Fibroblast of skin of abdomen (primary cell): ENCODE data around the gene SNRPD3. TPM values are rescaled to one million over a fixed set of nuclear protein-coding genes. Genes with fewer than 3 reads are reported as not detected.
A peak's percentile ranks its signal among the peaks of the same experiment; 100 is the strongest.
"Not testable (repeated sequence)": the region's sequence is repeated elsewhere in the genome, so short reads cannot be mapped to it uniquely, and the experiment has no call there.

Source experiments
- DNase-seq: peaks from one replicate; pipeline ENCODE4 v3.0.0-alpha.2; 2013
- polyA plus RNA-seq, 2 experiments: library from polyadenylated mRNA; unstranded; fragments of 120-200 nt; gene quantifications; one replicate each; pipeline ENCODE4 v1.2.1, GENCODE V29; 2013; ENCODE audit not compliant: insufficient read length in 2 of 2

SNRPD3 gene
- 128 TPM for polyA plus RNA-seq (2013, experiment 1 of 2; ENCODE audit: insufficient read length)
- 134 TPM for polyA plus RNA-seq (2013, experiment 2 of 2; ENCODE audit: insufficient read length)

DNA sequence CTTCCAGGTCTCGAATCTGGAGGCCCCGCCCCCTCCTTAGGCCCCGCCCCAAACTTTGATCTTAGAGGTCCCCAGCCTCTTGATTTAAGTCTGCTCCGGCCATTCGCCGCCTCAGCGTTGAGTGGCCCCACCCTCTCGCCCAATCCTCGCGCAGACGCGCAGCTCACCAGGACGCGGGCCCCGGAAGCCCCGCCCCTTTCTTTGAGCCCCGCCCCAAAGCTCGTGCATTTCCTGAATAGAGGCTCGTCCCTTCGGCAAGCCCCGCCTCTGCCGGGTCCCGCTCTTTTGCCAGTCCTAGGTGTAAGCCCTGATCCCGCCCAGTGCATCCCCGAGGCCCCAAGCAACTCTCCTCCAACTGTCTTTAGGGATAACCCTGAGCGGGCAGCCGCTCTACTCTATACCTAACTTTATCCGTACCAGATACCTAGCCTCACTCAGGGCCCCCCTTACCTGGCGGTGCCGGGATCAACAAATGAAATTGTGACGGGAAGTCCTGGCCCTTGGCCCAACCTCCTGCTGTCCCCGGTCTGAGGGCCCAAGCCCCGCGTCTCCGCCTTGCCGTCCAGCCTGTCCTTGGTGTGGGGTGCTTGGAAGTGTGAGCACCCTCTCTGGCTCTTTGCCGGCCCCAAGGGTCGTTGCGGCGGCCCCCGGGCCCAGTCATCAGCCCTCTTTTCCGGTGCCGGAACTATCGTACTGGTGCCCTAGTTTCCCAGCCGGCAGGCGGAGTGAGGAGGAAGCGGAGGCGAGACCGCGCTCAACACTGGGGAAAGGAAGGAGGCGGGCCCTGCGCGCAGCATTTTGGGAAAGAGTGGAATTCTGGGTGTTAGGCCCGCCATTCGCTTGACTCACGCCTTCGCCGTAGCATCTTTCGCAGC, at the start of gene SNRPD3:
SNRPD3 (plus strand) TSS at position 835 of the 875 bp plus-strand sequence. CDS start 1,676 bp downstream, outside the sequence.
- DNase-seq = peak; percentile 99

DNA sequence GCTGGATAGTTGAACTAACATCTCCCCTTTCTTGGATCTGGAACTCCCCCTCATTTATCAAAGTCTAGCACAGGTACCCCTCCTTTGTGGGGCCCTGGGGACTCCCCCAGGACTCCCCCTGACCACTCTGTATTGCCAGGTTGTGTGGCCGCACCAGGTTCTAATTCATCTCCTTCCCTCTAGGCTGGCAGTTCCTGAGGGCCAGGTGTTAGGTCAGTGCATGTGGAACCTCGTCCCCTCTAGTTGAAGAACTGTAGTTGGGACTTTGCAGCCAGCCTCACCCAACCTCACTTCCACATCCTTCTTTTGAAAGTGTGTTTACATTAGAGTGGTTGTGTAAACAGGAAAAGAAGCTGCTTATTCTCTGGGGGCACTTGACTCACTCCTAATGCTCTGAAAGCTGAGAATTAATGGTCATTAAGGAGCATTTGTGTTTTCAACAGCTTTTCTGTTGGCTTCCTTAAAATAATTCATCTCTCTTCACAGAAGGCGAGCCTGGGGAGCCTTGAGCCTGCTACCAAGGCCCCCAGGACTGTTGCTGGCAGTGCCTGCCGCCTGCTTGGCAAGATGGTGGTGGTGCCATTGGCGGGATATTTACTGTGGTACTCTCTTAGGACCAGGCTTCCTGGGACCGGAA, 48.9 kb upstream of the SNRPD3 start:
- DNase-seq = no peak

DNA sequence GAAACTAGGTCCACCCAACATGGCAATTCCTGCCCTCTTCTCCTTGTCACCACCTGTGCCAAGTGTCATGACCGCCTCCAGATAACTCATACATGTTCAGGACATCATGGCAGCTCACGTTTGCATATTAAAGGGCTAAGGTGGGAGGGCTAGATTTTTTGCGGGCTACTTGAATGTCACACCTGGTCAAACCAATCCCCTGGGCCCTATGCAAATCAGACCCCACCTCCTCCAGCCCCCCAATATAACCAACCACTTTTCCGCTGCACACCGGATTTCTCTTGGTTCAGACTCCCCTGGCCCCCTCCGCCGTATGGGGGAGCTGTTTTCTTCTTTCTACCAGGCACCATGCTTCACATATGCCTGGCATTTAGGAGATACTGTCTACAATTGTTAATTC, 48.1 kb upstream of the SNRPD3 start:
- no peak for DNase-seq

DNA sequence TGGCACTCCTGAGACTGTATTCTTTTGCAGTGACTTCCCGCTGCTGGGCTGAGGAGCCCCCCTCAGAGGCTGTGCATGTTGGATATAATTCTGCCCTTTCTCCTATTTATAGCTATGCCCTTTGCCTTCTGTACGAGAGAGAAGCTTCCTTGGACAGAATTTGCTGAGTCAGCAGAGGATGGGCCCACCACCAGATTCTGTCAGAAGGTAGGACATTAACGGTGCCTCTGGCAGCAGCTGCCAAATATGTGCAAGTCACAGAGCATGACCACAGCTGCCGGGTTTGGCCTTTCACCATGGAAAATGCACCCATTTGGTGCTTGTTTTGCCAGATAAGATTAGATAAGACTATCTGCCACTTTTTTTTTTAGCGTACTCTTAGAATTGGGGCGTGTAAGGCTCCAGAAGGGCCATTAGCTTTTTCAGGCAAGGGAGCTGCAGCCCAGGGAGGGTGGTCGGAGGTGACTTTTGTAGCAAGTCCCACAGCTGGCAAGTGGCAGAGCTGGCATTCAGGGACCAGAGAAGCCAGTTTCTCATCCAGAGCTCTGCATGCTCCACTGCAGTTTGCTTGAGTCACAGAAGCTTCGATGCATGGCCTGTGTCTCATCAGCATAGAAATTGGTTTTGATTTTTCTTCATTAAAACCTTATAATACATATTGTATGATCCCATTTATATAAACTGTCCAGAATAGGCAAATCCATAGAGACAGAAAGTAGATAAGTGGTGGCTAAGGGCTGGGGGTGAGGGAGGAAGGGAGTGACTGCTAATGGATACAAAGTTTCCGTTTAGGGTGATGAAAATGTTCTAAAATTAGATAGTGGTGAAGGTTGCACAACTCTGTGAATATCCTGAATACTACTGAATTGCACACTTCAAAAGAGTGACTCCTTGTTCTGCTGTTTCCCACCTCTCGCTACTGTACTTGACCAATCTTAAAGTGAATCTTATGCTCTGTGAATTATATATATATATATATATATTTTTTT, 44.9 kb upstream of the SNRPD3 start:
- DNase-seq = peak; percentile 54

DNA sequence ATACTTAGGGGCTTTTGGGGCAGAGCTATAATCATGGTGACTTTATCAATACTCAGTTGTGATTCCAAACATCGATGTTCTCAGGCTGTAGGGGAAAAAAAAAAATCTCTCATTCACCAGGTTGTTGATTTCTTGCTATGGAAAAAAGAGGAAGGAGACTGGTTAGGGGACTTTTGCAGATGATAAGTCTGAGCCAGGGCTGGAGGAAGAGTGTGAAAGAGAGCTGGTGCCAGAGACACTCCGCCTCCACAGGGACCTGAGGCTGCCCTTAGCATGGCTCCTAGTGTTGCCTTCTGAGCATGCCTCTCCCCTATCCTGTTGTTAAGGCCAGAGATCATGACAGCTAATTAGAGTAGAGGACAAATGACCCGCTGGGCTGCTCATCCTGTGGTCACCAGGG, 43.8 kb upstream of the SNRPD3 start:
- no peak for DNase-seq

DNA sequence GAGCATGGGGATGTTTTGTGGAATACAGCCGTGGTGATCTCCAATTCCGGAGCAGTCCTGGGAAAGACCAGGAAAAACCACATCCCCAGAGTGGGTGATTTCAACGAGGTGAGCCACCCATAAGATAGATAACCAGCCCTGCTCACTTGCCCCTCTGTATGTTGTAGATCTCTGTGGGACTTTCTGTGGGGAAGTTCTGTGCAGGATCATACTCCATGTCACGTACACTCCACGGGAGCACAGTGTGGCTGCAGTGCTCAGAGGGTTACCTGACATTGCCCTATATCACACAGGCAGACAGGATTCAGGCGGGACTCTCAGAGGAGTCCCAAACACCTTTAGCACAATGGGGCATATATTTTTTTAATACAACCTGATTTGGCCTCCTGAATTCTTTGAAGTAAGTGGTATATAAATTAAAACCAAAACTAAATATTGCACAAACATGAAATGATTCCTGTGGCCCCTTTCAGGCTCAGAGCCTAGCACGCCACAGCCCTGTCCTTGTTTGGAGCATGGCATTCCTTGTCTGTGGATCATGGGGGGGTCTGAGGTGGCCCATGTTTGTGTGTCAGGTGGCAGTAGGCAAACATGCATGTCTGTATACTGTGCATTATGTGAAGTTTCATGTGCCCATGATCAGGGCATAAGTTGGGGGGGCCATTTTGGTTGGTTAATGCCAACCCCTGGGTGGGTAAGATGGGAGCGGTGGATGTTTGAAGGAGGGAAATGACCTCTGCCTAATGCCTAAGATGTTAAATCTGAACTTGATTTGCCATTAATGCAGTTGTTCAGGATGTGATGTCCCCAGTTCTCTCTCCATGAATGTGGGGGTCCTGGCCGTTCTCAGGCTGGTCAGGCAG, 42.2 kb upstream of the SNRPD3 start:
- DNase-seq = no peak

DNA sequence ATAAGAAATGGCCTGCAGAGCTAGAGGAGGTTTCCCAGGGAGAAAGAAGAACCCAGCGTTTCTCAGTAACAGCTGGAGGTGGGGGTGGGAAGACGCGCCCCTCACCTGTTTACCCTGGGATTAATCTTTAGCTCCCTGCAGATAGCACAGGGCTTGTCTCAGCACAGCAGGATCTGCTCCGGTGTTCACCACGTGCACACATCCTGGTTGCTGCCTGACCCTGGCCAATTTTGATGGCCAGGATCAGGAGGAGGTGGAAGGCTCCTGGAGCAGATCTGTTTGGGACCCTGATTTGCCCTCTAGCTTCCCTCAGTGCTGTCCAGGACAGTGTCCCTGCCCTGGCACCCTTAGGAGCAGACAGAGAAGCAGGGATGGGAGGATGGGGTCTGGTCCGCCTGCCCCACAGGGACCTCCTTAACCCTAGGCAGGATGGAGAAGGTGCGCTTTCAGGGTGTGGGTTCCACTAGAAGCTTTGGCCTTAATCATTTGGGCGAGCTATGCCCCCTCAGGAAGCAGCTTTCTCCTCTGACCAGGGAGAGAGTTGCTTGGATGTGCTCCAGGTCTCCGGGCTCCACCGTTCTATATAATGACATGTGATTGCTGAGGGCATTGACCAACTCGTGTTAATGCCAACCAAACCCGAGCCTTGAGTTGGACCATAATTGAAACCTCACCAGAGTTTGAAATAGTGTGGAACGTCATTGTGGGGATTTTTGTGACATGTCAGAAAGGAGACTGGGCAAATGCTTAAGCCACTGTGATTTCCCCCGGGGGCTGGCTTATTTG, 41.4 kb upstream of the SNRPD3 start:
- no peak for DNase-seq

DNA sequence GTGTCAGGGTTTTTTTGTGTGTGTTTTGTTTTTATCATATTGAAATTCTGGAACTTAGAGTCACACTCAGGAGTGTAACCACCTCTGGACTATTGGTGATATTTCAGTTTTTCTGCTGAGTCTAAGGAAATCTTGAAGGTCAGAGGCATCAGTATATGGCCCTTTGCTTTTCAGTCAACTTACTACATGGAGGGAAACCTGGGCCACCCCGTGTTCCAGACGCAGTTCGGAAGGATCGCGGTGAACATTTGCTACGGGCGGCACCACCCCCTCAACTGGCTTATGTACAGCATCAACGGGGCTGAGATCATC, 40.8 kb upstream of the SNRPD3 start:
- DNase-seq = no peak

DNA sequence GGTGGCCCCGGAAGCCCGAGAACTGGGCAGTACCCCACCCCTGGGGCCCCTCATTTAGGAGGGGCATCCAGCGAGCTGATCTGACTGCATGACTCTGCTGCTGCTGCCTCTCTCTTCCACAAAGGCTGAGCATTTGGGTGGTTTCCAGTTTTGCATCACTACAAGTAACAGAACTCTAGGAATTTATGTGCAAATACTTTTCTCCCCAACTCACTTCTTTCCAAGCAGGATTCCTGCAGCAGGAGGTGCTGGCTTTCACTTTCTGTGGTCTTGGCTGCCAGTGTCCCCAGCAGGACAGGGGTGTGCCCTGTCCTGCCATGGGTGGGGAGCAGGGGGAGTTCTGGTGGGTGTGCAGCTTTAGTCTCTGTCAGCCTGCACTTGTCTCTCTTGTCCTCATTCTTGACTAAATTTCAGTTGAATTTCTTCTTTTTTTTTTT, 39.5 kb upstream of the SNRPD3 start:
- DNase-seq = peak; percentile 90

DNA sequence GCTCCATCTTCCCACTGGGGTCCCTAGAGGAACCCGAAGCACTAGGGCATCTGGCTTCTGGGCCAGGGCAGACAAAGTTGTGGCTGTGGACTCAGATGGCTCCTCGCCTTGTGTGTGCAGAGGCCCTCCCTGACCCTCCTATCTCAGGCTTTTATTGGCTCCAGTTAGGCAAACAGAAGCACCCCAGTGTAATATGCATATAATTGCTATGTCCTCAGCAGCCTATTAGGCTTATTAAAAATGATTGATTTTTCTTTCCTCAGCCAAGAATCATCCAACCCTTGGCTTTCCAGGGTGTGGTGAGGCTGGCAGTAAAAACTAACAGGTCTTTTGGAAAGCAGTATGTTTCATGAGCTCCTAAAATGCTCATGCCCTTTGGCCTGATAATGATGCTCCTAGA, 38.4 kb upstream of the SNRPD3 start:
- DNase-seq = no peak

DNA sequence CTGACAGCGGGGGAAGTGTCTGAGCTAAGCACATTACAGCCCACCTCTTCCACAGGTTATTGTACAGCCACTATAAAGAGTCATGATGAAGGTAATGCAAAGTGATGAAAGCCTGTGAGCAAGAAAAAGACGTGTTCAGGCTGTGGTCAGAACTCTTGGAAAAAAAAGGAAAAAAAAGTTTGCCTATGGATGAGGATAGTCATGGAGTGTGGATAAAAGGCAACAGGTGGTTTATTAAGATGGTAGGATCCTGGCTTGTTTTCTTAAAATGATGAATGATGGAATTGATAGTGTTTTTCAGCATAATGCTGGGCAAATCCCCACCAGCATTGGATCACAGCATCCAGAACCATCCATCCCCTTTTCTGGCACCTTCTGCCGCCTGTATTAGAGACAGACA, 37.6 kb upstream of the SNRPD3 start:
- DNase-seq = no peak

DNA sequence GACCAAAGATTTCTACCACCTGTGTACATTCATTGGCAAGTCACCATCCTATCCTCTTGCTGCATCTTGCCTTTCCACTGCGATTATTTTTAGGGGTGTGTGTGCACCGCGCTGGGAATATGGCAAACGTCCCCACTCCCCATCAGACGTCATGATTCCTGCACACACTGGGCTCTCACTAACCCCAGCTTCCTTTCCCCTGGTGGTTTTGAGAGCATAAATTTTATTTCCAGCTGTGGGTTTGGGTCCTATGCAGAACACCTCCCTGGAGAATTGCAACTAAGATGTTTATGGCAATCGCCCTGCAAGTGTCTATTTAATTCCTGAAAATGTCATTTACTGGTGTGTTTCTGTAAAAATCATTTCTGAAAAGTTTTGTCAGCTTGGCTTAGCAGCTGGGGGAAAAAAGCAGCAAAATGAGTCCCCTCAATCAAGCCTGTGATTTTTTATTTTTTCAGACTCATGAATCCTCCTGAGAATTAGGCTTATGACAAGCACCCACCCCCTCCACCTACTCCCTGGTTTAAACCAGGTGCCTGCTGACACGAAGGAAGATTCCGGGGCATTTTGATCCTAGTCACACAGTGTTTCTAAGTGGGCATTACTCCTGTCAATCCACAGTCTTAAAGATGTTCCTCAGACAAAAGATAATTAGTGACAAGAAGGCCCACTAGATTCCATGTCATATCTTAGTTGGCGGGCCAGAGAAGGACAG, 36.9 kb upstream of the SNRPD3 start:
- DNase-seq = no peak

DNA sequence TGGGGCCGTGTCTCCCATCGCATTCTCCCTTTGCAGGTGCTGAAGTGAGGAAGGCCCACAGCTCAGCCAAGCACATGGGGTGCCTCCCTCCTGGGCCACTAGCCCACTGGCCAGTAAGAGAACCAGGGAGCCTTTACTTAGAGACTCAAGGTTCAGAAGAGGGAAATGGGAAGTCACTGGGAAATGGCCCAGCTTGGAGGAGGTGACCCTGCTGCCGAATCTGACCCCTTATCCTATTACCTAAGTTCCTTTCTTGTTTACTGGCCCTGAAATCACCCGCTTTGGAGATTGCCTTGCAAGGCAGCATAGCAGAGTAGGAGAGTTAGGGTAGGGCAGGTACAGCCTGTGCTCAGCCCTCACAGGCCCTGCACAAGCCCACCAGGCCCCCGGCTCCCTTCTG, 36.3 kb upstream of the SNRPD3 start:
- no peak for DNase-seq

DNA sequence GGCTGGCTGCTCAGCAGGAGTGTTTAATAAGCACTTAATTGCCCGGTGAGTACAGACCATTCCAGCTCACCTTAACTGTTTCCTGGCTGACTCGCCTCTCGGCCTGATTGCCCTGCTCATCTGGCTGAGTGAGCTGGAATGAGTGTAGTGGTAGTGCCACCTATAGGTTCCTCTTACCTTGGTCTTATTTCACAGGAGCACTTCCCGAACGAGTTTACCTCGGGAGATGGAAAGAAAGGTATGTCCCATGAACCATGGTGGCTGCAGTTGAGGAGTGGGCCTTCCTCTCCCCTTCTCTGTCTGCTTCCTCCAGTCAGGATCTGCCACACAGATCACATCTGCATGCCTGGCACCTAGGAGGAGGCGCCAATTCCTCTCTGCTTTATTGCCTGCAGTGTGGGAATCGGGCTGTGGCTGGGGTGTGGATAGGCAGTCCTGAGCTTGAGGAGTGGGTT, 34.0 kb upstream of the SNRPD3 start:
- peak; percentile 41 for DNase-seq

DNA sequence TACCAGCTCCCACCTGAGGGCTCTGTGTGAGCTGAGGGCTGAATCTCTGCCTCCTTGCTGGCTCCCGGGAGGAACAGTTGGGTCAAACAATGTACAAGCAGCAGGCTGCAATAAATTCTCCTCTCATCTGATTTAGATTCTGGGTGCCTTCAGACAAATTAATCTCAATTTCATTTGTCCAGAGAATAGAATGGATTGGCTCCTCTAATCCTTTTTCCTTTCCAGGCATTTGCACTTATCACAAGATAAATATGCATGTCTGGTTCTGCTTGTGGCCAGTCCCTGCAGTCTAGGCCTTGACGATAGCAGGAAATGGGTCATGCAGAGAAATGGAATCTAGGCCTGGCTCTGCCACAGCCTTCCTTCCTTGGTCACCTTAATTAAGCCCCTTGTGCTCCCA, 31.9 kb upstream of the SNRPD3 start:
- peak; percentile 64 for DNase-seq

DNA sequence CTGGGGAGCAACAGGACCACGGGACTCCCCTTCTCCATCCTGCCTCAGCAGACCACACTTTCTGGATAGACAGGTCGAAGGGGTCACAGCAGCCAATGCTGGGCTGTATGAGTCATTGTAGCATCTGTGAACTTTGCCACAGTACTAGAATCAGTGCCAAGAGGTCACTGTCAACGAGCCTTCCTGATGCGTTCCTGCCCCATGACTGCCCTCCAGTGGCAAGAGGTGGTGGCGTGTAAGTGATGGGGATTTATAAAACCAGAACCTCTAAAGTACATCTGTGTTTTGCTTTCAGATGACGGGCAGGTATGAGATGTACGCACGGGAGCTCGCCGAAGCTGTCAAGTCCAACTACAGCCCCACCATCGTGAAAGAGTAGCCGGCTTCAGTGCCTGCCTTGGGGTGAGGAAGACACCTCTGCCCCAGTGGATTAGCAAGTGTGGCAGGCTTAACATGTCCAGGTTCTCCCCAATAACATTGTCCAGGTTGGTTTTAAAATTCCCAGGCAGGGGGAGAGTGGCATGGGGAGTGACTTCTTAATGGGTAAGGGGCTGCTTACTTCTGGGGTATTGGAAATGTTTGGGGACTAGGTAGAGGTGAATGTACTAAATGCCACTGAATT, 30.3 kb upstream of the SNRPD3 start:
- peak; percentile 58 for DNase-seq

DNA sequence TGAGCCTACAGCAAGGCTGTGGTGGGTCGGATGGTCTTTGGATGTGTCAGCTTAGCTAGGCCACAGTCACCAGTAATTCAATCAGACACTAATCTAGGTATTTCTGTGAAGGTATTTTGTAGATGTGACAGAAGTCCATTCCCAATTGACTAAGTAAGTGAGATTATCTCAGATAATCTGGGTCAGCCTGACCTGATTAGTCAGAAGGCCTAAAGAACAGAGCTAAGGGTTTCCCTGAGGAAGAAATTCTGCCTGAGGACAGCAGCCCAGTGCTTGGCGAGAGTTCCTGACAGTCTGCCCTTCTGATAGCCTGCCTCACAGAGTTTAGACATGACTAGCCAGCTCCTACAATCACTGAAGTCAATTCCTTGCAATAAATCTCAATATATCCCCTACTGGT, 29.6 kb upstream of the SNRPD3 start:
- no peak for DNase-seq

DNA sequence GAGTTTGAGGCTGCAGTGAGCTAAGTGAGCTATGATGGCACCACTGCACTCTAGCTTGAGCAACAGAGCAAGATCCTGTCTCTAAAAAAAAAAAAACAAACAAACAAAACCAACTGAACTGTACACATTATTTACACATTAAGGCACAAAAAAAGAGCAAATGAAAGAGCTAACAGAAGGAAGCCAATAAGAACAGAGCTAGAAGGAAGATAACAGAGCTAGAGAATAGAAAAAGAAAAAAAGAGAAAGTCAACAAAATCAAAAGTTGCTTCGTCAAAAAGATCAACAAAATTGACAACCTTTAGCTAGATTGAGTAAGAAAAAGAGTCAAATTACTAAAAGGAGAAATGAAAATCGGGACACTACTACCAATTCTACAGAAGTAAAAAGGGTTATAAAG, 25.9 kb upstream of the SNRPD3 start:
- DNase-seq = no peak

DNA sequence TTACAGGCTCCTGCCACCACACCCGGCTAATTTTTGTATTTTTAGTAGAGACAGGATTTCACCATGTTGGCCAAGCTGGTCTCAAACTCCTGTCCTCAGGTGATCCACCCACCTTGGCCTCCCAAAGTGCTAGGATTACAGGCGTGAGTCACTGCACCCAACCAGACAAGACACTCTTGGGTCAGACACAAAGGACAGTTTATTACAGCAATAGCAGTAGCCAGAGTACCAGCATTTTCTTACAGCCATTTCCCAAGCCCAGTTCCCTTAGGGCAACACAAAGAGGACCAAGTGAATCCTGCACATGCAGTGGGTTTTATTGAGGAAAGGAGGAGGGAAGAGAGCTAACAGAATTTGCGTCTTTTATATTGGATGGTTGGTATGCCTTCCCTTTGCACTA, 24.8 kb upstream of the SNRPD3 start:
- not testable (repeated sequence) for DNase-seq

DNA sequence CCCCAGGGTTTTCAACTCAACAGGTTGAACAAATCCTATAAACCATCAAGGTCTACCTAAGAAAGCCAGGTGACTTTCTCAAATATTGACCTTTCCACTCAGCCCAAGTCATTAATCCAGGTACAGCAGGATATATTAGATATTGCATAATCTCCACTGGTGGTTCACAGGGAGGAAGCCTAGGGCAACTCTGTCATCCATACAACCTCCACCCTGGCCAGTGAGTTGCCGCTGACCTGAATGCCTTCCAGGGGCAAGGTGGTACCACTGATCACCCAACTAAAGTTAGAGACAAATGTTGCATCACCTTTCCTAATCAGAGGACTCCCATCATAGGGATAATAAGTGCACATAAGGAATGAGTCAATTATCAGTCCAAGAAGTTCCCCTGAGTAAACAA, 23.7 kb upstream of the SNRPD3 start:
- DNase-seq = no peak
